ENCODE results near the gene ZC2HC1C. TPM values are rescaled to one million over a fixed set of nuclear protein-coding genes. Genes with fewer than 3 reads are reported as not detected.

The ZC2HC1C gene
- polyA plus RNA-seq, 1 donor from 2014 or later, result 3.9 TPM

- Histone ChIP-seq H3K27ac (ENCODE audit: low read length) (no peak overlapping the region), H3K4me2 (ENCODE audit: low read length) (no peak overlapping the region), H3K9me3 (ENCODE audit: low read length) (no peaks in the 10 kb centered on the region), H3K79me2 (replicated peaks; ENCODE audit: insufficient read depth, low read length) (no peaks in the 10 kb centered on the region), H3K9me2 (ENCODE audit: insufficient read depth, low read length) (no peaks in the 10 kb centered on the region), H3F3A (ENCODE audit: insufficient read depth, low read length, poor library complexity, severe bottlenecking) (no peaks in the 10 kb centered on the region), H3K4me3 (ENCODE audit: low read length) (no peak overlapping the region), H4K20me1 (ENCODE audit: insufficient read depth) (no peaks in the 10 kb centered on the region), H3K9ac (ENCODE audit: low read length) (no peak overlapping the region), H3K27me3 (ENCODE audit: insufficient read depth, low read depth, low read length) (no peaks in the 10 kb centered on the region), H3K36me3 (ENCODE audit: insufficient read depth, low read length) (no peaks in the 10 kb centered on the region), H2AFZ (ENCODE audit: low read depth, low read length) (no peak overlapping the region)
- TF ChIP-seq EZH2 (IDR thresholded peaks at IDR 0.05; ENCODE audit: borderline replicate concordance, insufficient read depth, low read length, poor library complexity, severe bottlenecking) (no peak), RAD21 (conservative IDR thresholded peaks at IDR 0.05) (no peak), MXI1 (conservative IDR thresholded peaks at IDR 0.05; ENCODE audit: poor library complexity, severe bottlenecking) (no peak), SMC3 (conservative IDR thresholded peaks at IDR 0.05; ENCODE audit: poor library complexity) (no peak), REST (IDR thresholded peaks at IDR 0.05; ENCODE audit: borderline replicate concordance) (no peak), CTCF (IDR thresholded peaks at IDR 0.05; ENCODE audit: poor library complexity, severe bottlenecking) (no peak), TAF1 (IDR thresholded peaks at IDR 0.05; ENCODE audit: low read depth) (no peak), POLR2AphosphoS5 (IDR thresholded peaks at IDR 0.05) (no peak), EP300 (conservative IDR thresholded peaks at IDR 0.05; ENCODE audit: poor library complexity, severe bottlenecking) (no peak)
Observed at GRCh38 chr14:75046899-75047298, 22.5 kb upstream of the ZC2HC1C start.

- Histone ChIP-seq H2AFZ (ENCODE audit: low read depth, low read length) (no peak overlapping the region), H3K27ac (ENCODE audit: low read length) (no peak overlapping the region), H3K79me2 (replicated peaks; ENCODE audit: insufficient read depth, low read length) (no peaks in the 10 kb centered on the region), H3K9me2 (ENCODE audit: insufficient read depth, low read length) (no peaks in the 10 kb centered on the region), H3K4me2 (ENCODE audit: low read length) (no peak overlapping the region), H4K20me1 (ENCODE audit: insufficient read depth) (no peaks in the 10 kb centered on the region), H3K9me3 (ENCODE audit: low read length) (no peaks in the 10 kb centered on the region), H3K36me3 (ENCODE audit: insufficient read depth, low read length) (no peaks in the 10 kb centered on the region), H3K27me3 (ENCODE audit: insufficient read depth, low read depth, low read length) (no peaks in the 10 kb centered on the region), H3F3A (ENCODE audit: insufficient read depth, low read length, poor library complexity, severe bottlenecking) (no peaks in the 10 kb centered on the region), H3K4me3 (ENCODE audit: low read length) (no peak overlapping the region), H3K9ac (ENCODE audit: low read length) (no peak overlapping the region)
- TF ChIP-seq EZH2 (IDR thresholded peaks at IDR 0.05; ENCODE audit: borderline replicate concordance, insufficient read depth, low read length, poor library complexity, severe bottlenecking) (no peak), SMC3 (conservative IDR thresholded peaks at IDR 0.05; ENCODE audit: poor library complexity) (no peak), MXI1 (conservative IDR thresholded peaks at IDR 0.05; ENCODE audit: poor library complexity, severe bottlenecking) (no peak), RAD21 (conservative IDR thresholded peaks at IDR 0.05) (no peak), REST (IDR thresholded peaks at IDR 0.05; ENCODE audit: borderline replicate concordance) (no peak), EP300 (conservative IDR thresholded peaks at IDR 0.05; ENCODE audit: poor library complexity, severe bottlenecking) (no peak), POLR2AphosphoS5 (IDR thresholded peaks at IDR 0.05) (no peak), TAF1 (IDR thresholded peaks at IDR 0.05; ENCODE audit: low read depth) (no peak)
Observed at GRCh38 chr14:75047506-75047905, 21.9 kb upstream of the ZC2HC1C start.
